Erythroblast (primary cell): ENCODE measurements around the gene PUDP.

Experiments used
- GATA1 ChIP-seq: IDR thresholded peaks from 2 replicates; pipeline ENCODE4 v1.6.1; 2011; ENCODE audit warnings: low read depth, mild to moderate bottlenecking, control low read depth, low read length, moderate library complexity
- POLR2A ChIP-seq: IDR thresholded peaks from 2 replicates; pipeline ENCODE4 v1.6.1; 2011; ENCODE audit warnings: mild to moderate bottlenecking, low read length

DNA sequence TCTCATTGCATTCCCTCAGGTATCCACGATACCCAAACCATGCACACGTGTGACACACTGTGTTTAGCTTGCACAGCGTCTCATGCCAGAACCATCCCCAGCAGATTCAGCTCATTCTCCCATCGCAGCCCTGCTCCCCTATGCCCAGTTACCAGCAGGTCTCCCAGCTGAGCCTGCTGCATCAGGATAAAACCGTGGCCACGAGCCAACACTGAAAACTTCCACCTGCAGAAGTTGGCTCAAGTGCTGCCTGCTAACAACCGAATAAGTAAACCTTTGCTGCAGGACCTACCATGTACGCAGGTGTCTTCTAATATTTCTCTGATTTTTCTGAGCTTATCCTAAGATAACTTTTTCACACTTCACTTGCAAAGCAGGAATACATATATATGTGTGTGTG lies 120.9 kb downstream of the PUDP start:
- no peak for TF ChIP-seq POLR2A
- TF ChIP-seq GATA1: no peak
